ENCODE data around the gene LPCAT2. TPM values are rescaled to one million over a fixed set of nuclear protein-coding genes. Genes with fewer than 3 reads are reported as not detected.

Gene LPCAT2
- total and polyA plus RNA-seq, 2 of the 13 experiments (the other 11 are each of a cell fraction or from before 2014, with no cell fraction given): 9.9 to 17.6 TPM

DNA sequence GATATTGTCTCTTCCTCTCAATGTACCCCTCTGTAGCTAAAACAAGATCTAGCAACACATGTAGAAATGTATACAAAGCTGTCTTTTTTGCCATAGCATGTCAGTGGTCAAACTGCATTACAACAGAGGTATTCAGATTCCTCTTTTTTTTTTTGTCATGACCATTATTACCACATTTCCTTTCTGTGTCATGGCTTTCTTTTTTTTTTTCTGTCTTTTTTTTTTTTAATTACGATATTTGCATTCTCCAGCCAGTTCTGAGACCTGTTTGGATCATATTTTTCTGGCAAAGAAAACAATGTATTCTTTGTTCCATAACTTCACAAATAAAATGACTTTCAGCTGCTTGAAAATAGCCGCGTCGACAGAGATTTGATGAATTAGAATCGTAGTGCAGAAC is 30.2 kb downstream of the LPCAT2 start (continued):
- TF ChIP-seq ZNF766 (CRISPR knock-in tag; IDR thresholded peaks at IDR 0.05; ENCODE audit: borderline replicate concordance): no peak
- TF ChIP-seq CBX1 (IDR thresholded peaks at IDR 0.05; ENCODE audit: low read depth): no peak
- TF ChIP-seq FOXA3 (CRISPR knock-in tag; IDR thresholded peaks at IDR 0.05): no peak

- no peaks in the 10 kb centered on the region for H4K20me1 ChIP-seq (ENCODE audit: insufficient read depth, low read length)
- H3K36me3 ChIP-seq (replicated peaks in 1 of 2; ENCODE audit: control insufficient read depth in 1 of 2, insufficient read depth in 2 of 2, low read length in 2 of 2): no peaks in the 10 kb centered on the region
- DNase-seq (ENCODE audit: low spot score): no peak
- no peak overlapping the region for H3K9ac ChIP-seq (ENCODE audit: insufficient read depth, low read depth, low read length)
- no peaks in the 10 kb centered on the region for H3K9me3 ChIP-seq (ENCODE audit: low read length)
- no peaks in the 10 kb centered on the region for H3K79me2 ChIP-seq (ENCODE audit: insufficient read depth, low read length)
- in situ Hi-C loops (cut with HindIII; ENCODE audit: extremely low pct_ligation_motif_present, low pct_unique_long_range_greater_than_20kb): no loop called here
- no peak overlapping the region for H3K4me3 ChIP-seq (replicated peaks in 1 of 3; ENCODE audit: insufficient read depth in 1 of 3, low read depth in 2 of 3, low read length in 3 of 3)
- H3K4me1 ChIP-seq (ENCODE audit: insufficient read depth, low read length): no peaks in the 10 kb centered on the region
- CTCF ChIA-PET (ENCODE audit: low intra/inter-chr PET ratio, low total read pairs): interaction anchor here (8.1 kb wide), 1 partner anchor 74 kb away, joined by 130 read pairs; no protein-coding TSS in a partner anchor
- TF ChIP-seq, protein P1, sequence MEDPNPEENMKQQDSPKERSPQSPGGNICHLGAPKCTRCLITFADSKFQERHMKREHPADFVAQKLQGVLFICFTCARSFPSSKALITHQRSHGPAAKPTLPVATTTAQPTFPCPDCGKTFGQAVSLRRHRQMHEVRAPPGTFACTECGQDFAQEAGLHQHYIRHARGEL (CRISPR knock-in tag; IDR thresholded peaks at IDR 0.05): no peak
- ATAC-seq: no peak
- H3K27ac ChIP-seq (ENCODE audit: extremely low read length, insufficient read depth, low read length): no peak overlapping the region
- H2AFZ ChIP-seq (ENCODE audit: low read length): no peak overlapping the region
- FAIRE-seq: no peak
- no peaks in the 10 kb centered on the region for H3K27me3 ChIP-seq (ENCODE audit: control insufficient read depth in 1 of 2, insufficient read depth in 2 of 2, low read length in 2 of 2)
- POLR2A ChIA-PET: no interaction called here
- intact Hi-C loops (cut with micrococcal nuclease; ENCODE audit: unreplicated experiment): no loop called here
- 74% methylated on average over 1 of the region's 1 CpG for WGBS (ENCODE audit: low lambda C conversion rate)
- BruUV-seq (replicated peaks): no TSS peak
- no peak overlapping the region for H3K4me2 ChIP-seq (ENCODE audit: low read depth, low read length)
Observed at GRCh38 chr16:55539488-55539887, 30.6 kb downstream of the LPCAT2 start.

DNA sequence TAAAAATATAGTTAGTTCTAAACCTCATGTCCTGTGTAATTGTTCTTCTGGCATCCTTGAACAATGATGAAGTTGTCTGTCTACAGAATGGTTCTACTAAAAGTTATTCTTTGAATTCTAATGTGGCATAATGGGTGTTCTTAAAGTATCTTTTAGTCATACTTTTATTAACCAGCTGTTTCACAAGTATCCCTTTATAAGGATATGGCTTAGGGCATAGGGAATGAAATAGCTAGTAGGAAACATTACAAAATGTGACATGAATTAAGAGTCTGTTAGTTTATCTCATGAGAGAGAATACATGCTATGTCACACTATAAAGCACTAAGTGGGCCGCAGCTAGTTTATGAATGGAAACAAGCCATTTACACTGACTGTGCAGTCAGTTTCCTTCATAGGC is 31.3 kb downstream of the LPCAT2 start:
- Histone ChIP-seq H3K4me3 (replicated peaks in 1 of 3; ENCODE audit: insufficient read depth in 1 of 3, low read depth in 2 of 3, low read length in 3 of 3) (no peak overlapping the region), H3K9me3 (ENCODE audit: low read length) (no peaks in the 10 kb centered on the region), H3K27me3 (ENCODE audit: control insufficient read depth in 1 of 2, insufficient read depth in 2 of 2, low read length in 2 of 2) (no peaks in the 10 kb centered on the region), H3K4me2 (ENCODE audit: low read depth, low read length) (no peak overlapping the region), H3K4me1 (ENCODE audit: insufficient read depth, low read length) (no peaks in the 10 kb centered on the region), H3K27ac (ENCODE audit: extremely low read length, insufficient read depth, low read length) (no peak overlapping the region), H3K79me2 (ENCODE audit: insufficient read depth, low read length) (no peaks in the 10 kb centered on the region), H3K36me3 (replicated peaks in 1 of 2; ENCODE audit: control insufficient read depth in 1 of 2, insufficient read depth in 2 of 2, low read length in 2 of 2) (no peaks in the 10 kb centered on the region; a peak in 1 of 5 replicates), H3K9ac (ENCODE audit: insufficient read depth, low read depth, low read length) (no peak overlapping the region), H2AFZ (ENCODE audit: low read length) (no peak overlapping the region), H4K20me1 (ENCODE audit: insufficient read depth, low read length) (no peaks in the 10 kb centered on the region)
- ChIA-PET POLR2A (no interaction called here), CTCF (ENCODE audit: low intra/inter-chr PET ratio, low total read pairs) (interaction anchor here (8.1 kb wide), 1 partner anchor 75 kb away, joined by 130 read pairs; no protein-coding TSS in a partner anchor)
- no peak for ATAC-seq
- WGBS (ENCODE audit: low lambda C conversion rate): 88% methylated on average over 1 of the region's 1 CpG
- BruUV-seq (replicated peaks): no TSS peak
- in situ Hi-C loops (cut with HindIII; ENCODE audit: extremely low pct_ligation_motif_present, low pct_unique_long_range_greater_than_20kb) (loop anchor here (5.0 kb wide), 2 partner anchors 48 to 73 kb away; no protein-coding TSS in a partner anchor), intact Hi-C loops (cut with micrococcal nuclease; ENCODE audit: unreplicated experiment) (loop anchor here (5.0 kb wide), 1 partner anchor 97 kb away; no protein-coding TSS in a partner anchor)
- FAIRE-seq: no peak
- DNase-seq (ENCODE audit: low spot score): no peak
- no peak for TF ChIP-seq PAF1 (CRISPR knock-in tag; IDR thresholded peaks at IDR 0.05)
- TF ChIP-seq SNAI1 (CRISPR knock-in tag; IDR thresholded peaks at IDR 0.05; ENCODE audit: borderline replicate concordance): no peak
- TF ChIP-seq, protein P2, sequence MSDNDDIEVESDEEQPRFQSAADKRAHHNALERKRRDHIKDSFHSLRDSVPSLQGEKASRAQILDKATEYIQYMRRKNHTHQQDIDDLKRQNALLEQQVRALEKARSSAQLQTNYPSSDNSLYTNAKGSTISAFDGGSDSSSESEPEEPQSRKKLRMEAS (IDR thresholded peaks at IDR 0.05): no peak
- no peak for TF ChIP-seq ZBTB49 (CRISPR knock-in tag; IDR thresholded peaks at IDR 0.05; ENCODE audit: borderline replicate concordance)

Measured in HepG2 (cell line).